Fibroblast of lung (primary cell): ENCODE results near the gene CDC37. TPM values are rescaled to one million over a fixed set of nuclear protein-coding genes. Genes with fewer than 3 reads are reported as not detected.

Source experiments
- DNase-seq, 2 donors: peaks; one replicate each; pipeline versions ENCODE4 v3.0.0 to v3.0.0-alpha.2; 2010; ENCODE audit warnings: low read depth in 2 of 2
- H2AFZ ChIP-seq: 2 replicates; pipeline ENCODE4 v1.5.1; 2012; ENCODE audit warnings: low read length, control low read depth, inconsistent platforms
- H3K27ac ChIP-seq: 2 replicates; pipeline ENCODE4 v1.5.1; 2011; ENCODE audit warnings: low read length, control low read depth; ENCODE audit not compliant: insufficient read depth
- H3K27me3 ChIP-seq: 2 replicates; pipeline ENCODE4 v1.5.1; 2011; ENCODE audit warnings: mild to moderate bottlenecking, low read length; ENCODE audit not compliant: control insufficient read depth, insufficient read depth
- H3K36me3 ChIP-seq: 2 replicates; pipeline ENCODE4 v1.5.1; 2011; ENCODE audit warnings: low read length; ENCODE audit not compliant: control insufficient read depth, insufficient read depth
- H3K4me1 ChIP-seq: 2 replicates; pipeline ENCODE4 v1.5.1; 2011; ENCODE audit warnings: low read length; ENCODE audit not compliant: control insufficient read depth, insufficient read depth; ENCODE audit errors: extremely low read depth
- H3K4me2 ChIP-seq: 2 replicates; pipeline ENCODE4 v1.5.1; 2011; ENCODE audit warnings: low read length, control low read depth; ENCODE audit not compliant: insufficient read depth; ENCODE audit errors: extremely low read depth
- H3K4me3 ChIP-seq, 4 experiments: fragments of 200-600 bp in 1 of 4; sonication (generic) in 1 of 4; replicated peaks in 1 of 4; 2 replicates each; pipeline ENCODE4 v1.5.1; 2011 to 2016; ENCODE audit warnings: low read length in 4 of 4, low read depth in 3 of 4, mild to moderate bottlenecking in 3 of 4, control low read depth in 2 of 4, inconsistent platforms in 1 of 4, mixed read lengths in 1 of 4; ENCODE audit not compliant: insufficient read depth in 1 of 4; ENCODE audit errors: control extremely low read depth in 1 of 4
- H3K79me2 ChIP-seq: 2 replicates; pipeline ENCODE4 v1.5.1; 2012; ENCODE audit warnings: mild to moderate bottlenecking, low read length, inconsistent platforms; ENCODE audit not compliant: control insufficient read depth, insufficient read depth
- H3K9ac ChIP-seq: 2 replicates; pipeline ENCODE4 v1.5.1; 2011; ENCODE audit warnings: mild to moderate bottlenecking, low read length, control low read depth; ENCODE audit not compliant: insufficient read depth
- H3K9me3 ChIP-seq: 2 replicates; pipeline ENCODE4 v1.5.1; 2012; ENCODE audit warnings: low read depth, low read length; ENCODE audit not compliant: control insufficient read depth, insufficient read depth
- H4K20me1 ChIP-seq: 2 replicates; pipeline ENCODE4 v1.5.1; 2011; ENCODE audit warnings: low read length; ENCODE audit not compliant: control insufficient read depth, insufficient read depth; ENCODE audit errors: extremely low read depth
- CTCF ChIP-seq, 2 donors: IDR thresholded peaks in 1 of 2; conservative IDR thresholded peaks in 1 of 2; 1 replicate in 1 of 2; 2 replicates in 1 of 2; pipeline ENCODE4 v1.5.1; 2011 to 2012; ENCODE audit warnings: low read length in 2 of 2, control low read depth in 1 of 2, inconsistent platforms in 1 of 2, low read depth in 1 of 2, mild to moderate bottlenecking in 1 of 2
- EZH2 ChIP-seq: IDR thresholded peaks from 2 replicates; pipeline ENCODE4 v1.5.1; 2012; ENCODE audit warnings: low read length, control low read depth, mild to moderate bottlenecking; ENCODE audit errors: missing control alignments
- polyA plus RNA-seq, 2 donors: library from polyadenylated mRNA; depleted of rRNA in 1 of 2; stranded (reverse) in 1 of 2; unstranded in 1 of 2; fragments of >200 nt; gene quantifications; 2 replicates each; pipeline ENCODE4 v1.2.1, GENCODE V29; 2011 to 2012; ENCODE audit warnings: missing spikeins in 1 of 2
- total RNA-seq: library from RNA; depleted of rRNA; stranded (reverse); fragments of >200 nt; gene quantifications from 2 replicates; pipeline ENCODE4 v1.2.1, GENCODE V29; 2014

The CDC37 gene
- total and polyA plus RNA-seq, 2 donors (not counting 1 experiment from before 2014, with no cell fraction given) = 129 to 266 TPM

GRCh38 chr19:10428996-10429381 lies 25.6 kb upstream of the CDC37 start:
- no peak overlapping the region for H2AFZ ChIP-seq
- H3K4me2 ChIP-seq = no peak overlapping the region
- H3K27me3 ChIP-seq = peaks cover 4% of the 10 kb centered on the region
- no peaks in the 10 kb centered on the region for H3K9me3 ChIP-seq
- H3K79me2 ChIP-seq = no peaks in the 10 kb centered on the region
- H3K36me3 ChIP-seq = peaks cover 1% of the 10 kb centered on the region
- H3K4me1 ChIP-seq = peaks cover 18% of the 10 kb centered on the region
- H3K4me3 ChIP-seq = no peak overlapping the region
- no peak overlapping the region for H3K27ac ChIP-seq
- DNase-seq = no peak
- no peaks in the 10 kb centered on the region for H4K20me1 ChIP-seq
- H3K9ac ChIP-seq = no peak overlapping the region
- TF ChIP-seq CTCF (conservative IDR thresholded peaks at IDR 0.05 in 1 of 2, IDR thresholded peaks at IDR 0.05 in 1 of 2; ENCODE audit: low read depth in 1 of 2, low read length in 2 of 2) (no peak), EZH2 (no peak)

- H3K4me3 ChIP-seq = no peak overlapping the region
- peaks cover 16% of the 10 kb centered on the region for H3K4me1 ChIP-seq
- H2AFZ ChIP-seq = no peak overlapping the region
- H3K79me2 ChIP-seq = no peaks in the 10 kb centered on the region
- no peak overlapping the region for H3K4me2 ChIP-seq
- H3K9me3 ChIP-seq = no peaks in the 10 kb centered on the region
- H3K9ac ChIP-seq = no peak overlapping the region
- DNase-seq = no peak
- no peaks in the 10 kb centered on the region for H4K20me1 ChIP-seq
- H3K27me3 ChIP-seq = peaks cover 6% of the 10 kb centered on the region
- H3K27ac ChIP-seq = no peak overlapping the region
- H3K36me3 ChIP-seq = no peaks in the 10 kb centered on the region
- no peak for TF ChIP-seq EZH2
- TF ChIP-seq CTCF (conservative IDR thresholded peaks at IDR 0.05 in 1 of 2, IDR thresholded peaks at IDR 0.05 in 1 of 2; ENCODE audit: low read depth in 1 of 2, low read length in 2 of 2) = no peak
Measured at GRCh38 chr19:10427169-10427568, 23.8 kb upstream of the CDC37 start.

DNA sequence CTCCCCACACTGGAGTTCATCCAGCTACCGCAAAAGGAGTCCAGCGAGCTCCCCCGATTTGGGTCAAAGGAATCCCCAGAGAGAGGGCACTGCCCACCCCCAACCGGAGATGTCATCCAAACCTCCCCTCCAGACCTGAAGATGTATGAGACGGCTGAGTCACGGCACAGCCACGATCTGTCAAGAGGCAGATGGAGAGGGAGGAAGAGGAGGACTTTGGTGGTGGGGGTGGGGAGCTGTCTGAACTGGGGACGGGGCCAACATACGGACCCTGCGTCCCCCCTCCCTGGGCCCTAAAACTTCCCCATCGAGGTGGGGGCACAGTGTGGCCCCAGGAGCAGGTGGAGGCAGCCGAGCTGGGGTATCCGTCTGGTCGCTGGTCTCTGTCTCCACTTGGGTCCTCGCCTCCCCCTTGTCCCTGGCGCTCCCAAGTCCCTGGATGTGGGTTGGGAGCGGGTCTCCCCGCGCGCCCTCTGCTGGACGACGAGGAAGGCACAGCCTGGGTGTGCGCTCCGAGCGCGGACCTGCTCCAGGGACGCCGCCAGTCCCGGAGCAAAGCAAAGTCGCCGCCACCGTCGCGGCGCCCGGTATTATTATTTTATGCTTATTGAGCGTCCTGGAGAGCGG lies 20.8 kb upstream of the CDC37 start:
- Histone ChIP-seq H3K36me3 (no peaks in the 10 kb centered on the region), H3K4me1 (peaks cover 15% of the 10 kb centered on the region), H4K20me1 (no peaks in the 10 kb centered on the region), H3K4me3 (peak overlapping the region; percentile 31 to 50 (median 44)), H2AFZ (peak overlapping the region; percentile 43), H3K9me3 (no peaks in the 10 kb centered on the region), H3K27ac (no peak overlapping the region), H3K9ac (no peak overlapping the region), H3K79me2 (no peaks in the 10 kb centered on the region), H3K27me3 (peaks cover 26% of the 10 kb centered on the region), H3K4me2 (peak overlapping the region; percentile 81)
- TF ChIP-seq CTCF (conservative IDR thresholded peaks at IDR 0.05 in 1 of 2, IDR thresholded peaks at IDR 0.05 in 1 of 2; ENCODE audit: low read depth in 1 of 2, low read length in 2 of 2) (peak; percentile 67 to 78), EZH2 (no peak)
- peak; percentile 61 to 62 for DNase-seq
